ENCODE data around the gene MYF6. TPM values are rescaled to one million over a fixed set of nuclear protein-coding genes. Genes with fewer than 3 reads are reported as not detected.

MYF6 gene
- total and polyA plus RNA-seq, 2 of the 8 experiments (the other 6 are each of a cell fraction or from before 2014, with no cell fraction given), result 0.39 TPM; not detected in 1

DNA sequence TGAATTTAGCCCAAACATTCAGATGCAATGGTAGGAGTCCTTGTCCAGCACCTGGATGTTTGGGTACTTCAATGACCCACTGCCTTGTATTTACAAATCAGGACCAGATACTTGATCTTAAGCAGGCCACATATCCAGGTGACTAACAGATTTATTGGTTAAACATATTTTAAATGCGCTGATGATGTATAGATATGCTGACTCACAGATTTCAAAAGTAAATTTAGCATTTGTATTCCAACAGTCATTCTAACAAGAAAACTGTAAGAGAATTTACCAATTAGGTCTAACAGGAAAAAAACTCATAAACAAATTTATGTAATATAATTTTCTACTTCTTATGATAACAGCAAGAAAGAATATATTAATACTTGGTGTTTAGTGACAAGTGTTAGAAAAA lies 29.4 kb upstream of the MYF6 start (continued):
- TF ChIP-seq, protein P1, sequence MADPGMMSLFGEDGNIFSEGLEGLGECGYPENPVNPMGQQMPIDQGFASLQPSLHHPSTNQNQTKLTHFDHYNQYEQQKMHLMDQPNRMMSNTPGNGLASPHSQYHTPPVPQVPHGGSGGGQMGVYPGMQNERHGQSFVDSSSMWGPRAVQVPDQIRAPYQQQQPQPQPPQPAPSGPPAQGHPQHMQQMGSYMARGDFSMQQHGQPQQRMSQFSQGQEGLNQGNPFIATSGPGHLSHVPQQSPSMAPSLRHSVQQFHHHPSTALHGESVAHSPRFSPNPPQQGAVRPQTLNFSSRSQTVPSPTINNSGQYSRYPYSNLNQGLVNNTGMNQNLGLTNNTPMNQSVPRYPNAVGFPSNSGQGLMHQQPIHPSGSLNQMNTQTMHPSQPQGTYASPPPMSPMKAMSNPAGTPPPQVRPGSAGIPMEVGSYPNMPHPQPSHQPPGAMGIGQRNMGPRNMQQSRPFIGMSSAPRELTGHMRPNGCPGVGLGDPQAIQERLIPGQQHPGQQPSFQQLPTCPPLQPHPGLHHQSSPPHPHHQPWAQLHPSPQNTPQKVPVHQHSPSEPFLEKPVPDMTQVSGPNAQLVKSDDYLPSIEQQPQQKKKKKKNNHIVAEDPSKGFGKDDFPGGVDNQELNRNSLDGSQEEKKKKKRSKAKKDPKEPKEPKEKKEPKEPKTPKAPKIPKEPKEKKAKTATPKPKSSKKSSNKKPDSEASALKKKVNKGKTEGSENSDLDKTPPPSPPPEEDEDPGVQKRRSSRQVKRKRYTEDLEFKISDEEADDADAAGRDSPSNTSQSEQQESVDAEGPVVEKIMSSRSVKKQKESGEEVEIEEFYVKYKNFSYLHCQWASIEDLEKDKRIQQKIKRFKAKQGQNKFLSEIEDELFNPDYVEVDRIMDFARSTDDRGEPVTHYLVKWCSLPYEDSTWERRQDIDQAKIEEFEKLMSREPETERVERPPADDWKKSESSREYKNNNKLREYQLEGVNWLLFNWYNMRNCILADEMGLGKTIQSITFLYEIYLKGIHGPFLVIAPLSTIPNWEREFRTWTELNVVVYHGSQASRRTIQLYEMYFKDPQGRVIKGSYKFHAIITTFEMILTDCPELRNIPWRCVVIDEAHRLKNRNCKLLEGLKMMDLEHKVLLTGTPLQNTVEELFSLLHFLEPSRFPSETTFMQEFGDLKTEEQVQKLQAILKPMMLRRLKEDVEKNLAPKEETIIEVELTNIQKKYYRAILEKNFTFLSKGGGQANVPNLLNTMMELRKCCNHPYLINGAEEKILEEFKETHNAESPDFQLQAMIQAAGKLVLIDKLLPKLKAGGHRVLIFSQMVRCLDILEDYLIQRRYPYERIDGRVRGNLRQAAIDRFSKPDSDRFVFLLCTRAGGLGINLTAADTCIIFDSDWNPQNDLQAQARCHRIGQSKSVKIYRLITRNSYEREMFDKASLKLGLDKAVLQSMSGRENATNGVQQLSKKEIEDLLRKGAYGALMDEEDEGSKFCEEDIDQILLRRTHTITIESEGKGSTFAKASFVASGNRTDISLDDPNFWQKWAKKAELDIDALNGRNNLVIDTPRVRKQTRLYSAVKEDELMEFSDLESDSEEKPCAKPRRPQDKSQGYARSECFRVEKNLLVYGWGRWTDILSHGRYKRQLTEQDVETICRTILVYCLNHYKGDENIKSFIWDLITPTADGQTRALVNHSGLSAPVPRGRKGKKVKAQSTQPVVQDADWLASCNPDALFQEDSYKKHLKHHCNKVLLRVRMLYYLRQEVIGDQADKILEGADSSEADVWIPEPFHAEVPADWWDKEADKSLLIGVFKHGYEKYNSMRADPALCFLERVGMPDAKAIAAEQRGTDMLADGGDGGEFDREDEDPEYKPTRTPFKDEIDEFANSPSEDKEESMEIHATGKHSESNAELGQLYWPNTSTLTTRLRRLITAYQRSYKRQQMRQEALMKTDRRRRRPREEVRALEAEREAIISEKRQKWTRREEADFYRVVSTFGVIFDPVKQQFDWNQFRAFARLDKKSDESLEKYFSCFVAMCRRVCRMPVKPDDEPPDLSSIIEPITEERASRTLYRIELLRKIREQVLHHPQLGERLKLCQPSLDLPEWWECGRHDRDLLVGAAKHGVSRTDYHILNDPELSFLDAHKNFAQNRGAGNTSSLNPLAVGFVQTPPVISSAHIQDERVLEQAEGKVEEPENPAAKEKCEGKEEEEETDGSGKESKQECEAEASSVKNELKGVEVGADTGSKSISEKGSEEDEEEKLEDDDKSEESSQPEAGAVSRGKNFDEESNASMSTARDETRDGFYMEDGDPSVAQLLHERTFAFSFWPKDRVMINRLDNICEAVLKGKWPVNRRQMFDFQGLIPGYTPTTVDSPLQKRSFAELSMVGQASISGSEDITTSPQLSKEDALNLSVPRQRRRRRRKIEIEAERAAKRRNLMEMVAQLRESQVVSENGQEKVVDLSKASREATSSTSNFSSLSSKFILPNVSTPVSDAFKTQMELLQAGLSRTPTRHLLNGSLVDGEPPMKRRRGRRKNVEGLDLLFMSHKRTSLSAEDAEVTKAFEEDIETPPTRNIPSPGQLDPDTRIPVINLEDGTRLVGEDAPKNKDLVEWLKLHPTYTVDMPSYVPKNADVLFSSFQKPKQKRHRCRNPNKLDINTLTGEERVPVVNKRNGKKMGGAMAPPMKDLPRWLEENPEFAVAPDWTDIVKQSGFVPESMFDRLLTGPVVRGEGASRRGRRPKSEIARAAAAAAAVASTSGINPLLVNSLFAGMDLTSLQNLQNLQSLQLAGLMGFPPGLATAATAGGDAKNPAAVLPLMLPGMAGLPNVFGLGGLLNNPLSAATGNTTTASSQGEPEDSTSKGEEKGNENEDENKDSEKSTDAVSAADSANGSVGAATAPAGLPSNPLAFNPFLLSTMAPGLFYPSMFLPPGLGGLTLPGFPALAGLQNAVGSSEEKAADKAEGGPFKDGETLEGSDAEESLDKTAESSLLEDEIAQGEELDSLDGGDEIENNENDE (IDR thresholded peaks at IDR 0.05; ENCODE audit: insufficient replicate concordance, low read length), result no peak
- TF ChIP-seq, protein P2, sequence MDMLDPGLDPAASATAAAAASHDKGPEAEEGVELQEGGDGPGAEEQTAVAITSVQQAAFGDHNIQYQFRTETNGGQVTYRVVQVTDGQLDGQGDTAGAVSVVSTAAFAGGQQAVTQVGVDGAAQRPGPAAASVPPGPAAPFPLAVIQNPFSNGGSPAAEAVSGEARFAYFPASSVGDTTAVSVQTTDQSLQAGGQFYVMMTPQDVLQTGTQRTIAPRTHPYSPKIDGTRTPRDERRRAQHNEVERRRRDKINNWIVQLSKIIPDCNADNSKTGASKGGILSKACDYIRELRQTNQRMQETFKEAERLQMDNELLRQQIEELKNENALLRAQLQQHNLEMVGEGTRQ (IDR thresholded peaks at IDR 0.05; ENCODE audit: low read length), result no peak

All from H1 (cell line).